Caco-2 (cell line): ENCODE measurements around the gene ZBTB39. TPM values are rescaled to one million over a fixed set of nuclear protein-coding genes. Genes with fewer than 3 reads are reported as not detected.

Experiments used
- BruUV-seq: library from RNA; stranded (reverse); fragments of 400-500 nt; replicated peaks from 2 replicates; lab custom pipeline; 2021; lab: Mats Ljungman, UMichigan
- CTCF ChIA-PET: fragments of 300-600 bp; sonication (Branson Sonifier 250); formaldehyde crosslinking; loops from one replicate; lab custom pipeline; 2022; ENCODE audit warnings: antibody characterized with exemption; lab: Charles Lee
- POLR2A ChIA-PET: fragments of 300-600 bp; sonication (Branson Sonifier 250); formaldehyde crosslinking; loops from one replicate; lab custom pipeline; 2022; ENCODE audit warnings: antibody characterized with exemption; lab: Charles Lee
- DNase-seq, 2 experiments: peaks; one replicate each; pipeline versions ENCODE4 v3.0.0 to v3.0.0-alpha.2; 2020 to 2022
- H3K27me3 ChIP-seq: replicated peaks from 2 replicates; pipeline ENCODE4 v1.6.0; 2011; ENCODE audit warnings: low read length; ENCODE audit not compliant: control insufficient read depth, insufficient read depth
- H3K36me3 ChIP-seq: 2 replicates; pipeline ENCODE4 v1.5.1; 2011; ENCODE audit warnings: low read length; ENCODE audit not compliant: control insufficient read depth, insufficient read depth
- H3K4me1 ChIP-seq: fragments of 250-450 bp; sonication (Bioruptor Pico); 2 replicates; pipeline ENCODE4 v1.5.1; 2020; ENCODE audit warnings: mild to moderate bottlenecking
- H3K4me3 ChIP-seq: 2 replicates; pipeline ENCODE4 v1.5.1; 2011; ENCODE audit warnings: low read depth, mild to moderate bottlenecking, control low read depth, low read length
- H3K9me3 ChIP-seq: fragments of 250-450 bp; sonication (Bioruptor Pico); 2 replicates; pipeline ENCODE4 v1.5.1; 2020; ENCODE audit warnings: mild to moderate bottlenecking, moderate library complexity
- H3K27ac Mint-ChIP-seq: one replicate; pipeline ENCODE4 v1.8.0; 2022; ENCODE audit warnings: mixed read lengths; ENCODE audit not compliant: unreplicated experiment
- H3K27me3 Mint-ChIP-seq: one replicate; pipeline ENCODE4 v1.8.0; 2022; ENCODE audit warnings: mixed read lengths; ENCODE audit not compliant: insufficient read depth, unreplicated experiment
- H3K36me3 Mint-ChIP-seq: one replicate; pipeline ENCODE4 v1.8.0; 2022; ENCODE audit warnings: mild to moderate bottlenecking, mixed read lengths; ENCODE audit not compliant: insufficient read depth, unreplicated experiment
- H3K4me1 Mint-ChIP-seq: one replicate; pipeline ENCODE4 v1.8.0; 2022; ENCODE audit warnings: low read depth, mixed read lengths; ENCODE audit not compliant: unreplicated experiment
- H3K4me3 Mint-ChIP-seq: one replicate; pipeline ENCODE4 v1.8.0; 2022; ENCODE audit warnings: mild to moderate bottlenecking, moderate library complexity, mixed read lengths; ENCODE audit not compliant: unreplicated experiment
- H3K9me3 Mint-ChIP-seq: one replicate; pipeline ENCODE4 v1.8.0; 2022; ENCODE audit warnings: mixed read lengths; ENCODE audit not compliant: unreplicated experiment
- CTCF ChIP-seq, 2 experiments: fragments of 200-600 bp in 1 of 2; IDR thresholded peaks; 1 replicate in 1 of 2; 2 replicates in 1 of 2; pipeline versions ENCODE4 v1.5.1 to v1.8.0; 2011 to 2022; ENCODE audit warnings: antibody characterized with exemption in 1 of 2, control low read depth in 1 of 2, inconsistent platforms in 1 of 2, low read depth in 1 of 2, low read length in 1 of 2, mild to moderate bottlenecking in 1 of 2, moderate library complexity in 1 of 2; ENCODE audit not compliant: insufficient read depth in 1 of 2, severe bottlenecking in 1 of 2, unreplicated experiment in 1 of 2
- intact Hi-C: fragments of 100-400 bp; cut with micrococcal nuclease; formaldehyde crosslinking; loops from one replicate; pipeline ENCODE4 v1.10.0; 2022; ENCODE audit not compliant: unreplicated experiment
- total RNA-seq: library from RNA; stranded (reverse); gene quantifications from 2 replicates; pipeline ENCODE4 v1.2.3, GENCODE V29; 2022

The ZBTB39 gene
- total RNA-seq, 1 experiment from 2014 or later = 12.8 TPM

- POLR2A ChIA-PET = no interaction called here
- H3K4me3 ChIP-seq = no peak overlapping the region
- CTCF ChIA-PET = no interaction called here
- TF ChIP-seq CTCF (IDR thresholded peaks at IDR 0.05; ENCODE audit: insufficient read depth in 1 of 2, low read depth in 1 of 2, low read length in 1 of 2, severe bottlenecking in 1 of 2, unreplicated experiment in 1 of 2) = no peak
- no peaks in the 10 kb centered on the region for H3K36me3 Mint-ChIP-seq
- no peaks in the 10 kb centered on the region for H3K27me3 ChIP-seq
- no peaks in the 10 kb centered on the region for H3K9me3 ChIP-seq
- H3K36me3 ChIP-seq = no peaks in the 10 kb centered on the region
- no peaks in the 10 kb centered on the region for H3K9me3 Mint-ChIP-seq
- peaks cover 16% of the 10 kb centered on the region for H3K4me1 ChIP-seq
- no TSS peak for BruUV-seq
- no peaks in the 10 kb centered on the region for H3K27me3 Mint-ChIP-seq
- intact Hi-C loops = no loop called here
- no peak overlapping the region for H3K27ac Mint-ChIP-seq
- no peak for DNase-seq
- no peak overlapping the region for H3K4me3 Mint-ChIP-seq
- peaks cover 25% of the 10 kb centered on the region for H3K4me1 Mint-ChIP-seq
Measured at GRCh38 chr12:57009949-57010626, 3.7 kb upstream of the ZBTB39 start.

GRCh38 chr12:57008178-57008577, 1.8 kb upstream of the ZBTB39 start:
- no peaks in the 10 kb centered on the region for H3K27me3 Mint-ChIP-seq
- peaks cover 35% of the 10 kb centered on the region for H3K4me1 Mint-ChIP-seq
- peaks cover 13% of the 10 kb centered on the region for H3K36me3 Mint-ChIP-seq
- ChIA-PET CTCF (interaction anchor here (0.5 to 1.7 kb wide), 12 partner anchors 10 to 187 kb away, joined by 3 to 19 read pairs (median 4); partner anchors contain the start of genes NEMP1 and STAT6), POLR2A (interaction anchor here (0.6 to 1.3 kb wide), 2 partner anchors 10 to 104 kb away, joined by 6 to 11 read pairs; no protein-coding TSS in a partner anchor)
- peak overlapping the region; percentile 34 for H3K27ac Mint-ChIP-seq
- intact Hi-C loops = loop anchor here (1.0 kb wide), 3 partner anchors 23 to 104 kb away; no protein-coding TSS in a partner anchor
- no TSS peak for BruUV-seq
- peak in 1 of 2 experiments; percentile 61 for DNase-seq
- Histone ChIP-seq H3K27me3 (no peaks in the 10 kb centered on the region), H3K36me3 (peaks cover 5% of the 10 kb centered on the region; the same call in 1 of the 2 replicates), H3K4me3 (no peak overlapping the region), H3K9me3 (no peaks in the 10 kb centered on the region), H3K4me1 (peaks cover 17% of the 10 kb centered on the region)
- H3K4me3 Mint-ChIP-seq = no peak overlapping the region
- peak; percentile 49 to 71 for TF ChIP-seq CTCF (IDR thresholded peaks at IDR 0.05; ENCODE audit: insufficient read depth in 1 of 2, low read depth in 1 of 2, low read length in 1 of 2, severe bottlenecking in 1 of 2, unreplicated experiment in 1 of 2)
- H3K9me3 Mint-ChIP-seq = no peaks in the 10 kb centered on the region

- Histone ChIP-seq H3K4me3 (peak overlapping the region; percentile 22), H3K9me3 (no peaks in the 10 kb centered on the region)
- H3K36me3 Mint-ChIP-seq = peaks cover 22% of the 10 kb centered on the region
Measured at GRCh38 chr12:57006809-57007475, 596 bp upstream of the ZBTB39 start.

More at GRCh38 chr12:57006809-57007475, 596 bp upstream of the ZBTB39 start:
- H3K4me1 ChIP-seq = peaks cover 23% of the 10 kb centered on the region
- Mint-ChIP-seq H3K9me3 (no peaks in the 10 kb centered on the region), H3K27ac (peak overlapping the region; percentile 57), H3K4me3 (peak overlapping the region; percentile 80), H3K4me1 (peaks cover 41% of the 10 kb centered on the region), H3K27me3 (no peaks in the 10 kb centered on the region)
- intact Hi-C loops = no loop called here
- peaks cover 6% of the 10 kb centered on the region; the same call in 1 of the 2 replicates for H3K36me3 ChIP-seq
- ChIA-PET POLR2A (no interaction called here), CTCF (interaction anchor here (0.7 kb wide), 1 partner anchor 13 kb away, joined by 4 read pairs; a partner anchor contains a TSS)
- DNase-seq = no peak
- TF ChIP-seq CTCF (IDR thresholded peaks at IDR 0.05; ENCODE audit: insufficient read depth in 1 of 2, low read depth in 1 of 2, low read length in 1 of 2, severe bottlenecking in 1 of 2, unreplicated experiment in 1 of 2) = no peak
- no TSS peak for BruUV-seq
- no peaks in the 10 kb centered on the region for H3K27me3 ChIP-seq
